Cardiac septum (tissue), 1 donor: ENCODE data around the gene CD3G. TPM values are rescaled to one million over a fixed set of nuclear protein-coding genes. Genes with fewer than 3 reads are reported as not detected.
"Not testable (repeated sequence)": the region's sequence is repeated elsewhere in the genome, so short reads cannot be mapped to it uniquely, and the experiment has no call there.

Experiments used
- DNase-seq: peaks from one replicate; pipeline ENCODE4 v3.0.0-alpha.2; 2020; ENCODE audit warnings: low spot score
- intact Hi-C: fragments of 100-400 bp; cut with DNase I; formaldehyde crosslinking; loops from one replicate; pipeline ENCODE4 v1.14.0; 2022
- long read RNA-seq: library from polyadenylated mRNA; unstranded; transcript quantifications from one replicate; pipeline ENCODE4 v2.0.0, GENCODE V29; 2021
- total RNA-seq: library from RNA; stranded (reverse); fragmentation: NEBNext Ultra II Directional; extraction: Animal tissue kit (Norgen Biotek cat#: 25700); gene quantifications from one replicate; pipeline ENCODE4 v1.2.1, GENCODE V29; 2021
- donor health status: DM: no; HTN: no; CAD: no.

The CD3G gene
- 0.24 TPM for total RNA-seq
- long read RNA-seq = 0 reads

GRCh38 chr11:118343981-118344515, at the start of gene CD3G:
TSS of gene CD3G (plus strand) at chr11:118344344. CDS start at chr11:118344424, 80 bp downstream.
- intact Hi-C loops = no loop called here
- no peak for DNase-seq

- DNase-seq = no peak
- intact Hi-C loops = loop anchor here (5.0 kb wide), 1 partner anchor 57 kb away; no protein-coding TSS in a partner anchor
Measured at GRCh38 chr11:118295199-118295598, 48.9 kb upstream of the CD3G start.

- intact Hi-C loops = loop anchor here (5.0 kb wide), 1 partner anchor 56 kb away; no protein-coding TSS in a partner anchor
- DNase-seq = no peak
Measured at GRCh38 chr11:118295815-118296454, 48.2 kb upstream of the CD3G start.

GRCh38 chr11:118301600-118302195, 42.4 kb upstream of the CD3G start:
- intact Hi-C loops = no loop called here
- DNase-seq = no peak

- no peak for DNase-seq
- intact Hi-C loops = no loop called here
Measured at GRCh38 chr11:118304227-118304567, 39.9 kb upstream of the CD3G start.

GRCh38 chr11:118304568-118305248, 39.4 kb upstream of the CD3G start, which contains the start of gene CD3E:
TSS of gene CD3E (plus strand) at chr11:118304730. CDS start at chr11:118304953, 223 bp downstream.
- DNase-seq = no peak
- intact Hi-C loops = no loop called here

- intact Hi-C loops = no loop called here
- DNase-seq = no peak
Measured at GRCh38 chr11:118305726-118306125, 38.4 kb upstream of the CD3G start.

- intact Hi-C loops = no loop called here
- no peak for DNase-seq
Measured at GRCh38 chr11:118306556-118306955, 37.6 kb upstream of the CD3G start.

- intact Hi-C loops, DNase-seq: not testable (repeated sequence)
Measured at GRCh38 chr11:118308995-118309528, 35.1 kb upstream of the CD3G start.

- DNase-seq = no peak
- intact Hi-C loops = no loop called here
Measured at GRCh38 chr11:118310271-118310670, 33.9 kb upstream of the CD3G start.

- intact Hi-C loops = no loop called here
- DNase-seq = no peak
Measured at GRCh38 chr11:118310781-118311485, 33.2 kb upstream of the CD3G start.

- DNase-seq = no peak
- intact Hi-C loops = no loop called here
Measured at GRCh38 chr11:118311518-118311917, 32.6 kb upstream of the CD3G start.

GRCh38 chr11:118312328-118312727, 31.8 kb upstream of the CD3G start:
- intact Hi-C loops = no loop called here
- no peak for DNase-seq

- no peak for DNase-seq
- intact Hi-C loops = no loop called here
Measured at GRCh38 chr11:118313242-118313641, 30.9 kb upstream of the CD3G start.

GRCh38 chr11:118314988-118315411, 29.1 kb upstream of the CD3G start:
- DNase-seq = no peak
- intact Hi-C loops = no loop called here

- intact Hi-C loops = no loop called here
- DNase-seq = no peak
Measured at GRCh38 chr11:118318124-118318523, 26.0 kb upstream of the CD3G start.

GRCh38 chr11:118318581-118319336, 25.4 kb upstream of the CD3G start:
- intact Hi-C loops = no loop called here
- no peak for DNase-seq

GRCh38 chr11:118319337-118319707, 24.8 kb upstream of the CD3G start:
- DNase-seq = no peak
- intact Hi-C loops = no loop called here

GRCh38 chr11:118320515-118320914, 23.6 kb upstream of the CD3G start:
- DNase-seq = no peak
- intact Hi-C loops = no loop called here
